Measurements from ENCODE around the gene GDPD2. TPM values are rescaled to one million over a fixed set of nuclear protein-coding genes. Genes with fewer than 3 reads are reported as not detected.

The GDPD2 gene
- total RNA-seq, 4 donors from 2014 or later = 0.21 to 0.30 TPM; not detected in 2

DNA sequence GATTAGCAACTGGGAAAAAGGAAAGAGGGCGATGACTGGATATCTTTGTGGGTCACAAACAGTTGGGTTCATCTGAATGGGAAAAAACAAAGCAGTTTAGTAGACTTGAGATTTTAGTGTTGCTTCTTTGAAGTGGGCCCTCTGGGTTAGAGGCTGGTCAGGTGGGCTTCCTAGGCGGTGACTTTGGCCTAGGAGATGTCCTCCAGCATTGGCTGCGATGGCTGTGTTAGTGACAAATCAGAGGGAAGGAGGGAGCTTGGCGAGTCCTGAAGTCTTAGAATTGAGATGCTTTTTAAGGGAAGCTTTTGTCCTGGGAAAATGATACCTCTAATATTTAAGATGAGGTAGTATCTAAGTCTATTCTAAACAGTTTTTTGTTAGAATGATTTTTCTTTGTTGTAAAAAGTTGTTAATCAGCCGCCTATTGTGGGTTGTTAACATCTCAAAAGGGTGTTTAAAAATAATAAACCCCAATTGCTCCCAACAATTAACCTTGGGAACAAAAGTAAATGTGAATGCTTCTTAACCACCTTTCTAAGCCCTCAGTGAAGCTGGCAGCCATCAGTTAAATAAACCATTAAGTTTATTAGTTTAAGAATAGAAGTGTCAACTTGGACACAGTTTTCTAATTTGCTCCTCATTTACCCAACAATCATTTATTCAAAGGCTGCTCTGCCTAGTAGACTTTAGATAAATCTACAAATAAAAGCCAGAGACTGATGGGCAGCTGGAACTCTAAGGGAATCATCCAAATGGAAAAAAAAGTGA, 53.2 kb downstream of the GDPD2 start:
- Histone ChIP-seq H3K36me3 (no peaks in the 10 kb centered on the region), H3K4me3 (no peak overlapping the region), H3K9me3 (no peaks in the 10 kb centered on the region), H3K4me1 (peaks cover 0 to 35% (median 1%) of the 10 kb centered on the region in 4 donors), H3K27ac (peak overlapping the region in 3 of 4 donors; percentile 3 to 58 (median 46)), H3K27me3 (peaks cover 0 to 17% of the 10 kb centered on the region in 2 donors)
- no peak for DNase-seq (ENCODE audit: low spot score in 2 of 2)
- WGBS, 2 donors = 64 to 81% methylated on average over 5 of the region's 5 CpGs
- TF ChIP-seq, protein P1, sequence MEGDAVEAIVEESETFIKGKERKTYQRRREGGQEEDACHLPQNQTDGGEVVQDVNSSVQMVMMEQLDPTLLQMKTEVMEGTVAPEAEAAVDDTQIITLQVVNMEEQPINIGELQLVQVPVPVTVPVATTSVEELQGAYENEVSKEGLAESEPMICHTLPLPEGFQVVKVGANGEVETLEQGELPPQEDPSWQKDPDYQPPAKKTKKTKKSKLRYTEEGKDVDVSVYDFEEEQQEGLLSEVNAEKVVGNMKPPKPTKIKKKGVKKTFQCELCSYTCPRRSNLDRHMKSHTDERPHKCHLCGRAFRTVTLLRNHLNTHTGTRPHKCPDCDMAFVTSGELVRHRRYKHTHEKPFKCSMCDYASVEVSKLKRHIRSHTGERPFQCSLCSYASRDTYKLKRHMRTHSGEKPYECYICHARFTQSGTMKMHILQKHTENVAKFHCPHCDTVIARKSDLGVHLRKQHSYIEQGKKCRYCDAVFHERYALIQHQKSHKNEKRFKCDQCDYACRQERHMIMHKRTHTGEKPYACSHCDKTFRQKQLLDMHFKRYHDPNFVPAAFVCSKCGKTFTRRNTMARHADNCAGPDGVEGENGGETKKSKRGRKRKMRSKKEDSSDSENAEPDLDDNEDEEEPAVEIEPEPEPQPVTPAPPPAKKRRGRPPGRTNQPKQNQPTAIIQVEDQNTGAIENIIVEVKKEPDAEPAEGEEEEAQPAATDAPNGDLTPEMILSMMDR (IDR thresholded peaks at IDR 0.05) = no peak
- TF ChIP-seq EP300 (IDR thresholded peaks at IDR 0.05) (no peak), POLR2A (IDR thresholded peaks at IDR 0.05) (no peak)

DNA sequence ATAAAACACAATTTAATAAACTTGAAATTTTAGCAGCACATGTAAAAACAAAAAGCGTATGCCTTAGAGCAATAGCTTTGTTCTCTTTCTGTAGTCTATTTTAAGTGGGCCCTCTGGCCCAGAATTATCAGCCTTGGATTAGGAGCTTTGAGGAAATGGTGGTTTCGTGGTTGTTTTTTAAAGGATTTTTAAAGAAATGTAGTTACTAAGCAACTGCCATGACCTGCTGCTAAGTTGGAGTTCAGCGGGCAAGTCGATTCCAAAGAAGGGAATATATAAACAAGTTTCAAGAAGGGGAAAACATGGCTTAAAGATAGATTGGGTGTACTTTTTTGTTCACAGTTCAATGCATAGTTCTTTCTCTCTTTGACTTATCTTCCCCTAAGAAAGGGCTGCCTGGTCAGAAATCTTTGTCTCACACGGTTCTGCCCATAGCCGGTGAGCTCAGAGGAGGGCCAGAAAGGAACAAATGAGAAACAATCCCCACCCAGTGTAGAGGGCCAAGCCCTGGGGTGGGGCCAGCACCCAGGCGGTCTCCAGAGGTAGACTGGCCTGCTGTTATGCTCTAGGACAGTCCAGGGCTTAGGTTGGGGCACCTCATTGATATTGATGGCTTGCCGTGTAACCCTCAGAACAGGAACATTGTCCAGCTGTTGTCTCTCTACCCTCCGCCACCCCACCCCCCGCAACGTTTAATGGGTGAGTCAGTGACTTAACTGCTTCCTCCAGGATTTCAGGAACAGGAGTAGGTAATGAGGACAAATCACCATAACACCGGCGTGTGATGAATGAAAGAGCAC, 54.0 kb downstream of the GDPD2 start:
- TF ChIP-seq, protein P1 (IDR thresholded peaks at IDR 0.05) = no peak
- TF ChIP-seq POLR2A (IDR thresholded peaks at IDR 0.05) = no peak
- TF ChIP-seq EP300 (IDR thresholded peaks at IDR 0.05) = no peak
- peak overlapping the region in 2 of 4 donors; percentile 46 to 58 for H3K27ac ChIP-seq
- H3K36me3 ChIP-seq = no peaks in the 10 kb centered on the region
- H3K4me1 ChIP-seq = peaks cover 0 to 35% (median 1%) of the 10 kb centered on the region in 4 donors
- no peak overlapping the region for H3K4me3 ChIP-seq
- peak in 1 of 2 donors; percentile 11 for DNase-seq (ENCODE audit: low spot score in 2 of 2)
- WGBS, 2 donors = 26 to 48% methylated on average over 13 of the region's 13 CpGs
- H3K9me3 ChIP-seq = no peaks in the 10 kb centered on the region
- peaks cover 0 to 17% of the 10 kb centered on the region in 2 donors for H3K27me3 ChIP-seq

DNA sequence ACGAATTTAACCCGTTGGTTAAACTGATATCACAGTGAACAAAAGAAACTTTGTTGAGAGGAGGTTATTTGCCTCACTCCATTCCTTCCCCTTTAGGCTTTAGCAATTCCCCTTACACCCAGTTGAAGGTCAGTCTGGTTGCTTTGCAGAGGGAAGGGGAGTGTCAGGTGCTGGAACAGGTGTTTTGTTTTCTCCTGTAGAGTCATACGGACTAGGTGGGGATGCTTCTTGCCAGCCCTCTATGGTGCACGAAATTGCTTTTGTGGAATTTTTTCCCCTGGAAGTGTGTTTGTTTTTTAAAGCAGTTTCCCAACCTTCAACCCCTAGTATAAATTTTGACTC, 54.6 kb downstream of the GDPD2 start:
- Histone ChIP-seq H3K4me3 (no peak overlapping the region), H3K27ac (peak overlapping the region in 2 of 4 donors; percentile 46 to 58), H3K9me3 (no peaks in the 10 kb centered on the region), H3K4me1 (peaks cover 0 to 35% (median 1%) of the 10 kb centered on the region in 4 donors), H3K27me3 (peaks cover 0 to 17% of the 10 kb centered on the region in 2 donors), H3K36me3 (no peaks in the 10 kb centered on the region)
- 36 to 43% methylated on average over 4 of the region's 4 CpGs for WGBS, 2 donors
- no peak for DNase-seq (ENCODE audit: low spot score in 2 of 2)
- no peak for TF ChIP-seq EP300 (IDR thresholded peaks at IDR 0.05)
- no peak for TF ChIP-seq POLR2A (IDR thresholded peaks at IDR 0.05)
- TF ChIP-seq, protein P1 (IDR thresholded peaks at IDR 0.05) = no peak

DNA sequence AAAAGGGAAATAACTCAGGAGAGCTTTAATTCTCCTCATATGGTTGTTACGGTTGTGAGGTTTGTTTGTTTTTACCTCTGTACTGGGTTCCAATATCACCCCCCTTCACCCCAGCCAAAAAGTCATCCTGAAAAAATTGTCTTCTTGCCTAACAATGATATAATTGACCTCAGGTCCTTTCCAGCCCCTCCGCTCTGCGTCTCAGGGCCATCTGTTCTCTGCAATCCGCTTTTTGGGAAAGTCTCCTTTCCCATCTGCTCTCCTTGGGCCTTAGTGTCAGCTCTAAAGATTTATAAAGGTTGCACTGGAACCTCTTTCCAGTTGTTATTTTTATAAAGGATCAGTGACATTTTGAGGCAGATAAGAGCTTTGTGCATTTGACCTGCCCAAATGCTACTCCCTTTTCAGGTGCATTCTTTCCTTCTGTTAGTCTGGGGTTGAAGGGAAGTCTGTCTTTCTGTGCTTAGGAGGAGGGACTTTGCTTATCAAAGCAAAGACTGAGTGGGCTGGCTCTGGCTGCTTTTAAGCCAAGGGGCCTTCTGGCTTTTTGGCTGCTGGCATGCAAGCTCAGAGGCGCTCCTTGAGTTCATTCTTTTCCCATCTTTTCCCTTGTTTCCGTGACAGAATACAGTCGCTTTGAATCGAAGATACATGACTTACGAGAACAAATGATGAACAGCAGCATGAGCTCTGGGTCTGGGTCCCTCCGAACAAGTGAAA, 55.6 kb downstream of the GDPD2 start:
- no peaks in the 10 kb centered on the region for H3K9me3 ChIP-seq
- H3K27me3 ChIP-seq = peaks cover 0 to 17% of the 10 kb centered on the region in 2 donors
- no peaks in the 10 kb centered on the region for H3K36me3 ChIP-seq
- peaks cover 0 to 35% (median 1%) of the 10 kb centered on the region in 4 donors for H3K4me1 ChIP-seq
- no peak for DNase-seq (ENCODE audit: low spot score in 2 of 2)
- no peak overlapping the region for H3K4me3 ChIP-seq
- H3K27ac ChIP-seq = peak overlapping the region in 1 of 4 donors; percentile 50
- TF ChIP-seq, protein P1 (IDR thresholded peaks at IDR 0.05) = no peak
- TF ChIP-seq EP300 (IDR thresholded peaks at IDR 0.05) = no peak
- no peak for TF ChIP-seq POLR2A (IDR thresholded peaks at IDR 0.05)
- 60 to 69% methylated on average over 10 of the region's 10 CpGs for WGBS, 2 donors
